Hematopoietic multipotent progenitor cell treated with erythropoietin and hydrocortisone succinate and interleukin-3 and kit ligand, for 4 days (in vitro differentiated cells): ENCODE results near the gene ZNF407.

Source experiments
- DNase-seq: peaks from one replicate; pipeline ENCODE4 v3.0.0-alpha.2; 2015

The ZNF407 gene

GRCh38 chr18:74582642-74583041, 15.0 kb upstream of the ZNF407 start:
- DNase-seq: peak; percentile 15

DNA sequence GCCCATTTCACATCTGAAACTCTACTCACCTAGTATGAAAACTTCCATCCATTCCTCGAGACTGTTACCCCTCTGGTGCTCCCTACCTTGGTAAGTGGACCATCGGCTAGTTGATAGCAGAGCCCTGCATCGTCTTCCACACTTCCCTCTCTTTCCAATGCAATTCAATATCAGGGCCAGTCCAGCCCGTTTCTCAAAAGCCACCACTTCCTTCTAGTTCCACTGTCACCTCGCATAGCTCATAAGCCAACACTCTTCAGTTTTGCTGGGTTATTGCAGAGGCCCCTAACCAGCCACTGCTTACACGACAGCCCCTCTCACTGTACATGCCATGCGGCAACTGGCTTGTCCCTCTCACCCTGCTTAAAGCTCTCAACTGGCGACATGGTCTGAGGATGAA, 10.2 kb upstream of the ZNF407 start:
- DNase-seq: no peak

- DNase-seq: peak; percentile 31
Measured at GRCh38 chr18:74589021-74589420, 8.6 kb upstream of the ZNF407 start.

- peak; percentile 13 for DNase-seq
Measured at GRCh38 chr18:74589811-74590210, 7.9 kb upstream of the ZNF407 start.

- DNase-seq: no peak
Measured at GRCh38 chr18:74590671-74591070, 7.0 kb upstream of the ZNF407 start.

DNA sequence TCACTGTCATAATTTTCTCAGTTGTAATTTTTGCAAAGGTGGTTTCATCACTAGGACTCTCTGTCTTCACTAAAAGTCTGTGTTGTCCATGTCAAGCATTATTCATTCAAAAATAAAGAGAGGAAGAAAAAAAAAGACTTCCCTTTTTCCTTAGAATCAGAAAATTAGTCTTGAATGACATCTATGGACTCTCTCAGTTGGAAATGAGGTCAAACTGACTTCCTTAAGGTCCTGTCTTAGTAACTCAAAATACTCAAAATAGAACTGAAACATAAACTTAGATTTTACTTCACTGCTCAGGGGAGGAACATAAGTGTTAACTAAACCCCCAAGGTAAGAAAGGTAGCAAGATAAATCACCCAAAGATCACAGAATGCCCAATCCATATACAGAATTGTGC, 2.2 kb upstream of the ZNF407 start:
- DNase-seq: no peak

DNA sequence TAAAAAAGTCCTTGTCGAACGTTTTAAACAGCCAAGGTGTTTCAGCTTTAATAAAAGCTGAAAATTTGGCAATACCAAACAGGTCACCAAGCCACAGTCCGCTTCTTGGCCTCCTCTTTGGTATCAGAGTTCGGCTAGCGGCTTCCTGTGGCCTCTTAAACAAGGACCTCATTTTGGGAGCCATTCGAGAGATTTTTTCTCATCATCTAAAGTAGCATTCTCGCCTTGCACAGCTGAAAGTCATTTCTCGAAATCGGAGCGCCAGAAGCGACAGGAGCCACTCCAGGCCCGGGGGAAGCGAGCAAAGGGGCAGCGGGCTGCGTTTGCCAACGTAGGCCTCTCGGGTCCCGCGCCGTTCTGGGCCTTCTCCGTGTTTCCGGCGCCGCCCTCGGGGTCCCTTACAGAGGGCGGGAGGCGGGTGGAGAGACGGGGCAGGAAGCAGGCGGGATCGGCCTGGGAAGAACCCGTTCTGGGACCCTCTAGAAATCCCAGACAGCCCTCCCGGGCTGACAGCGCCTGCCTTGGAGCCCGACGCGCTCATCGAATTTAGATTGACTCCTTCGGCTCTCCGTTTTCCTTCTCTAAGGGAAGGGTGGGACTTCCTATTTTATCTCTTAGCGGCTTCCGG, 522 bp upstream of the ZNF407 start:
- DNase-seq: peak; percentile 86

GRCh38 chr18:74598350-74599001, 806 bp downstream of the ZNF407 start:
- peak; percentile 89 for DNase-seq

GRCh38 chr18:74604361-74604760, 6.7 kb downstream of the ZNF407 start:
- no peak for DNase-seq

GRCh38 chr18:74604774-74605173, 7.1 kb downstream of the ZNF407 start:
- DNase-seq: no peak

DNA sequence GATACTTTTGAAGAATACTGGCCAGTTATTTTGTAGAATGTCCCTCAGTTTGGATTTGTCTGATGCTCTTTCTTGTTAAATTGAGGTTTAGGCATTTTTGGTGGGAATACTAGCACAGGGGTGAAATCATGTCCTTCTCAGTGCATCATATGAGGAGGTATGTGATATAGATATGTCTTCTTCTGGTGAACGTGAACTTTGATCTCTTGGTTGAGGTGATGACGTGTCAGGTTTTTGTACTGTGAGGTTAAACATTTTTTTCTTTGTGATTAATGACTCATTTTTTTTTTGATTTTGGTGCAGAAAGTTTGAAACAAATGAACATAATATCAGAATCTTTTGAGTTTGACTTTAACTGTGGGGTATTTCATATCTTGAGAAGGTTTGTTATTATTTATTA, 11.0 kb downstream of the ZNF407 start:
- no peak for DNase-seq

- DNase-seq: no peak
Measured at GRCh38 chr18:74609535-74609934, 11.9 kb downstream of the ZNF407 start.

DNA sequence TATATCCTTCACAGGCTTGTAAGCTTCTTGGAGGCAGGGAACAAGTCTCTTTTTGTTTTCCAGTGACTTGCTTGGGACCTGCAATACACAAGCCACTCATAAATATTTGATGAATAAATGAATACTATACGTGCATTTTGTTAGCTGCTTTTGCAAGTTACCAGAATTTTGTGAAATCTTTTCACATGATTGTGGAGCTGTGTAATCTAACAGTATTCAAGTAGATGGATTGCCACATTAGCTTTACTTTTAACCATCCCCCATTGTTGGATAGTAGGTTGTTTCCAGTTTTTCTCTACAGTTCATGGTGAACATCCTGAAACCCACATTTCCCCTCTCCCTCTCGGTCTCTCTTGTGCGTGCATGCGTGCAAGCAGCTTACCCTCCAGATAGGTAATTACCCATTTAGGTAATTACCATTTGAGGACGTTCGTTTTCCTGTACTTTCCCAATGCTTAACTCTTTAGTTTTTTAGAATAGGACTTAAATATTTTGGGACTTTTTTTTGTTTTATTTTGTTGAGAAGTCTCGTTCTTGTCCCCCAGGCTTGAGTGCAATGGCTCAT, 12.5 kb downstream of the ZNF407 start:
- DNase-seq: no peak

DNA sequence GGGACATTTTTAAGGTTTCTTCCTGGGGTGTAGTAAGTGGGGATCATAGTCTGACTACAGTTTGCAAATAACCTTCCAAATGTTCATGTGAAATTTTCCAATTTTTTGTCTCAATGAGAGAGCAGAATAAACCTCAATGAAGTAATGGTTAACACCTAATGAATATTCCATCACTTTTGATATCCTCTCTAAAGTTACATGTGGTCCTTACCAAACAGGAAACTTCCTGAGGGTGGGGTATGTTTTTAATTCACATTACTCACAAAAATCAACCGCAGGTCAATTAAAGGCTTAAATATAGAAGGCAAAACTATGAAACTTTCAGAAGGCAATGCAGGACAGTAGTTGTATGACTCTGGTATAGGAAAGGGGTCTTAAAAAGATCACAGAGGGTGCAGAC, 13.2 kb downstream of the ZNF407 start:
- DNase-seq: no peak

GRCh38 chr18:74611765-74612164, 14.1 kb downstream of the ZNF407 start:
- no peak for DNase-seq

GRCh38 chr18:74613381-74613780, 15.7 kb downstream of the ZNF407 start:
- DNase-seq: no peak

DNA sequence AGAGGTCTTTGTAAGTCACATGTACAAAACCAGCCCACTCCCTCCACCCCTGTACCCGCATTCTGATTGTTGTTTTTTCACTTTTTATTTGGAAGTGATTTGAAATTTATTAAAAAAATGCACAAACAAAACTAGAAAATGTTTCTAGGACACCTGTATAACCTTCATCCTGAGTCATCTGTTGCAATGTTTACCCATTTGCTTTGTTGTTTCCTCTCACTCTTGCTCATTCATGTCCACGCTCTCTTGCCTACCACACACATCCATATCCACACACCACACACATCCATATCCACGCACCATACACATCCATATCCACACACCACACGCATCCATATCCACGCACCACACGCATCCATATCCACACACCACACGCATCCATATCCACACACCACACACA, 18.8 kb downstream of the ZNF407 start:
- no peak for DNase-seq

- no peak for DNase-seq
Measured at GRCh38 chr18:74617486-74617885, 19.8 kb downstream of the ZNF407 start.

GRCh38 chr18:74622072-74622471, 24.4 kb downstream of the ZNF407 start:
- DNase-seq: peak; percentile 35

- peak; percentile 54 for DNase-seq
Measured at GRCh38 chr18:74623047-74623816, 25.6 kb downstream of the ZNF407 start.

DNA sequence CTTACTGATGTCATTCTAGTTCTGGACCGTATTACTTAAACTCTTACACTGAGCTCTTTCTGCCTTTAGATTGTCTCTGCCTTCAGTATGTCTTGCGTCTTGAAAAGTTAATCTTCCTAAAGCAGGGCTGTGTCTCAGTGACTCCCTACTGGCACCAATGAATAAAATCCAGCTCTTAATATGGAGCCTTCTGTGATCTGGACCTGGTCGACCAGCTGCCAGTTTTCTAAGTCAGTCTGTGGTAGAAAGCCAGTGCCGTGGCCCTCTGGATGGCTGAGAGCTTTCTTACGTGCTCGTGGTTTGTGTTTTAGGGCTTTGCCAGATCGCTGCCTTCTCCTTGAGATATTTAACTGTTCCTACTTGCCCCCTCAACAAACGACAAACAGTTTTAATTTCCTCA, 26.8 kb downstream of the ZNF407 start:
- no peak for DNase-seq

DNA sequence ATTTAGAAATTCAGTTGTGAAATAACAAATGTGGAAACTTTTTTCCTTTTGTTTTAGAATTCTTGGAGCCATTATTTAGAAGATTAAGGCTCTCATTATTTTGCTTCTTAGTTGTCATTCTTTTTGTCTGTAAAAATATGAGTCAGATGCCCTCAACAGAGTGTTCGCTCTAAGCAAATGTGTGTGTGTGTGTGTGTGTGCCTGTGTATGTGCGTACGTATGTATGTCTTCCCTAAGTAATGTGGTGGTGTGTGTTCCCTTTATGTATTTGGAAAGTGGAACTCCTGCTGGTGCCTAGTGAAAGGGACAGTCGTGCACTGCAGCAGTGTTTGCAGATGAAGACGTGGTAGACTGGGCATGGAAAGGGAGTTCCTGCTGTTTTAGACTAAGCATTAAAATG, 27.5 kb downstream of the ZNF407 start:
- no peak for DNase-seq

- no peak for DNase-seq
Measured at GRCh38 chr18:74626049-74626874, 28.6 kb downstream of the ZNF407 start.
